ENCODE results near the gene ATRAID. TPM values are rescaled to one million over a fixed set of nuclear protein-coding genes. Genes with fewer than 3 reads are reported as not detected.

Gene ATRAID
- total RNA-seq, 4 donors from 2014 or later: 88.3 to 121 (median 101) TPM

DNA sequence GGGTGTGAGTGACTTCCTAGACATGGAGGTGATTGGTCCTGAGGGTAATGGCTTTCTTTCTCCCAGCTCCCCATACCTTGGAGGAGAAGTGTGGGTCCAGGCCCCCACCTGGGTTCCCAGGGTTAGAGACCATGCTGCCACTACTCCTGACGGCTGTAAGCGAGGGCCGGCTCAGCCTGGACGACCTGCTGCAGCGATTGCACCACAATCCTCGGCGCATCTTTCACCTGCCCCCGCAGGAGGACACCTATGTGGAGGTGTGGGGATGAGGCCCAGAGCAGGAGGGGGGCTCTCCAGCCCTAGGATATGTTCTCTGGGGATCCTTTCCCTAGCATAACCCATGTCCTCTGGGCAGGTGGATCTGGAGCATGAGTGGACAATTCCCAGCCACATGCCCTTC lies 27.1 kb downstream of the ATRAID start:
- Histone ChIP-seq H3K27ac (no peak overlapping the region), H3K27me3 (no peaks in the 10 kb centered on the region), H3K4me1 (no peaks in the 10 kb centered on the region), H3K4me3 (no peak overlapping the region), H3K9me3 (no peaks in the 10 kb centered on the region), H3K36me3 (peaks cover 0 to 98% (median 0%) of the 10 kb centered on the region in 3 donors)
- no peak for TF ChIP-seq POLR2A (IDR thresholded peaks at IDR 0.05)
- TF ChIP-seq, protein P1, sequence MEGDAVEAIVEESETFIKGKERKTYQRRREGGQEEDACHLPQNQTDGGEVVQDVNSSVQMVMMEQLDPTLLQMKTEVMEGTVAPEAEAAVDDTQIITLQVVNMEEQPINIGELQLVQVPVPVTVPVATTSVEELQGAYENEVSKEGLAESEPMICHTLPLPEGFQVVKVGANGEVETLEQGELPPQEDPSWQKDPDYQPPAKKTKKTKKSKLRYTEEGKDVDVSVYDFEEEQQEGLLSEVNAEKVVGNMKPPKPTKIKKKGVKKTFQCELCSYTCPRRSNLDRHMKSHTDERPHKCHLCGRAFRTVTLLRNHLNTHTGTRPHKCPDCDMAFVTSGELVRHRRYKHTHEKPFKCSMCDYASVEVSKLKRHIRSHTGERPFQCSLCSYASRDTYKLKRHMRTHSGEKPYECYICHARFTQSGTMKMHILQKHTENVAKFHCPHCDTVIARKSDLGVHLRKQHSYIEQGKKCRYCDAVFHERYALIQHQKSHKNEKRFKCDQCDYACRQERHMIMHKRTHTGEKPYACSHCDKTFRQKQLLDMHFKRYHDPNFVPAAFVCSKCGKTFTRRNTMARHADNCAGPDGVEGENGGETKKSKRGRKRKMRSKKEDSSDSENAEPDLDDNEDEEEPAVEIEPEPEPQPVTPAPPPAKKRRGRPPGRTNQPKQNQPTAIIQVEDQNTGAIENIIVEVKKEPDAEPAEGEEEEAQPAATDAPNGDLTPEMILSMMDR (IDR thresholded peaks at IDR 0.05): no peak
- DNase-seq: no peak

DNA sequence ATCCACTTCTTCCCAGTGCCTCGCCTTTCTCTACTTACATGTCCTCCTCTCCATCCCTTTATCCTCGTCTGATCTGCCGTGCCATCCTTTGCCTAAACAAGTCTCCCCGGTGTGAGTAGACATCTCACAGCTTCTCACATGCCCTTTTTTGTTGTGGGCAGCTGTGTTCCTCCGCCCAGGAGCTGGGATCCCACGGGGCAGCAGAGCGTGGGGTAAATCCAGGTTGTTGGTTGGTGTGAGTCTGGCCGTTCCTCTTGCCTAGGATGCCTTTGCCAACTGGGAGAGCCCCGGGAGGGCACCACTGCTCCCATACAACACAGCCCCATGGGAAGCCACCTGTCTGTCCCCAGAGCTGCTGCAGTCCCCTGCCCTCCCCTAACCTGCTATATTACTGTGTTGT lies 28.6 kb downstream of the ATRAID start:
- no peak overlapping the region for H3K4me3 ChIP-seq
- no peak for TF ChIP-seq POLR2A (IDR thresholded peaks at IDR 0.05)
- TF ChIP-seq, protein P1 (IDR thresholded peaks at IDR 0.05): no peak
- no peak overlapping the region for H3K27ac ChIP-seq
- H3K27me3 ChIP-seq: no peaks in the 10 kb centered on the region
- H3K4me1 ChIP-seq: no peaks in the 10 kb centered on the region
- H3K36me3 ChIP-seq: peaks cover 0 to 88% (median 0%) of the 10 kb centered on the region in 3 donors
- no peaks in the 10 kb centered on the region for H3K9me3 ChIP-seq
- DNase-seq: no peak

DNA sequence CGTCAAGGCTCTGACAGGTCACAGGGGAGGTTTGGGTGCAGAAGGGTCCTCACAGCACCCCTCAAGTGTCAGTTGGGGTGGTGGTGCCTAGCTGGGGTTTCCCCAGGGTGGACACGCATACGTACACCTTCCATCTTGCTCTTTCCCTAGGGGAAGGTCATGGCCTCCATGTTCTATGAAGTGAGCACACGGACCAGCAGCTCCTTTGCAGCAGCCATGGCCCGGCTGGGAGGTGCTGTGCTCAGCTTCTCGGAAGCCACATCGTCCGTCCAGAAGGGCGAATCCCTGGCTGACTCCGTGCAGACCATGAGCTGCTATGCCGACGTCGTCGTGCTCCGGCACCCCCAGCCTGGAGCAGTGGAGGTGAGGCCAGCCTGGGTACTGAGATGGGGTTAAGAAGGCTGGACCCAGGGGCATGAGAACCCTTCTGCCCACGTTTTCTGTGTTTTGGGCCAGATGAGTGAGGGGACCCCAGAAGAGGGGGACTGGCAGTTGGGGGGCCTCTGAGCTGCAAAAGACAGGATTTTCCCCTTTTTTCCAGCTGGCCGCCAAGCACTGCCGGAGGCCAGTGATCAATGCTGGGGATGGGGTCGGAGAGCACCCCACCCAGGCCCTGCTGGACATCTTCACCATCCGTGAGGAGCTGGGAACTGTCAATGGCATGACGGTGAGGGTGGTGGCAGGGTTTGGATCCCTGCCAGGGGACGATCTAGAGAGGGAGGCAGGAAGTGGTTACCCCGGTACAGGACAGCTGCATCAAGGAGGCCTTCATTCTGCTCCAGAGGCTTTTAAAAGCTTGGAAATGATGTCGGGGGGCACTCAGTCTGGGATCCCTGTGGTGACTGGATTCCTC lies 30.1 kb downstream of the ATRAID start:
- Histone ChIP-seq H3K4me1 (no peaks in the 10 kb centered on the region), H3K27me3 (no peaks in the 10 kb centered on the region), H3K27ac (no peak overlapping the region), H3K9me3 (no peaks in the 10 kb centered on the region), H3K36me3 (peaks cover 0 to 73% (median 0%) of the 10 kb centered on the region in 3 donors), H3K4me3 (no peak overlapping the region)
- DNase-seq: no peak
- TF ChIP-seq, protein P1 (IDR thresholded peaks at IDR 0.05): no peak
- no peak for TF ChIP-seq POLR2A (IDR thresholded peaks at IDR 0.05)

DNA sequence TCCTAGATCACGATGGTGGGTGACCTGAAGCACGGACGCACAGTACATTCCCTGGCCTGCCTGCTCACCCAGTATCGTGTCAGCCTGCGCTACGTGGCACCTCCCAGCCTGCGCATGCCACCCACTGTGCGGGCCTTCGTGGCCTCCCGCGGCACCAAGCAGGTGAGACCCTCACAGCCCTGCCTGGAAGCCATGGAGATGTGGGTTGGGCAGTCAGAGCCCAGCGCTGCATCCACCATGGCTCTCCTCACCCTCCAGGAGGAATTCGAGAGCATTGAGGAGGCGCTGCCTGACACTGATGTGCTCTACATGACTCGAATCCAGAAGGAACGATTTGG lies 30.7 kb downstream of the ATRAID start:
- H3K27ac ChIP-seq: no peak overlapping the region
- no peak for TF ChIP-seq POLR2A (IDR thresholded peaks at IDR 0.05)
- TF ChIP-seq, protein P1 (IDR thresholded peaks at IDR 0.05): no peak
- H3K4me3 ChIP-seq: no peak overlapping the region
- no peaks in the 10 kb centered on the region for H3K4me1 ChIP-seq
- peaks cover 0 to 67% (median 0%) of the 10 kb centered on the region in 3 donors for H3K36me3 ChIP-seq
- DNase-seq: no peak
- no peaks in the 10 kb centered on the region for H3K9me3 ChIP-seq
- H3K27me3 ChIP-seq: no peaks in the 10 kb centered on the region

DNA sequence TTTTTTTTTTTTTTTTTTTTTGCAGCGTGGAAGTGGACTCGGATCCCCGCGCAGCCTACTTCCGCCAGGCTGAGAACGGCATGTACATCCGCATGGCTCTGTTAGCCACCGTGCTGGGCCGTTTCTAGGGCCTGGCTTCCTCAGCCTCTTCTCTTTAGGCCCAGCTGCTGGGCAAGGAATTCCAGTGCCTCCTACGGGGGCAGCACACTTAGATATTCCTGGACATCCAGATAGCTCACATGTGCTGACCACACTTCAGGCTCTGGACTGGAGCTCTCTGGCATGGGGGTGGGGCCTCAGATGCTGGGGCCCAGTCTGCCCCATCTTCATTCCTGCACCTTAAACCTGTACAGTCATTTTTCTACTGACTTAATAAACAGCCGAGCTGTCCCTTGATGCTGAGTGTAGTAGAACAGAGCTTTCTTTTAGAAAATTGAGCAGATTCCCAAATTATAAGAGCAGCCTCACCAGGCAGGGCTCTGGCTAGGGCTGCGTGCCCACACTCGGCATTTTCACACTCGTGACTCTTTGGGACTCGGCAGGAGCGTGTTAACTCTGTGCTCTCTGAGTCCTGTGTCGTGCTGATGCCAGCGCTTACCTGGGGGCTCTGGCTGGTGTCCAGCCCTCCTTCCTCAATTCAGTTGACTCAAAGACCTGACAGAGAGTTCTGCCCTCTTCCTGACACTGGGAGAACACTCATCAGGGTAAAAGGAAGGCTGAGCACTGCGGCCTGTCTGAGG lies 31.7 kb downstream of the ATRAID start:
- no peak overlapping the region for H3K4me3 ChIP-seq
- no peak overlapping the region for H3K27ac ChIP-seq
- no peaks in the 10 kb centered on the region for H3K4me1 ChIP-seq
- peaks cover 0 to 57% (median 0%) of the 10 kb centered on the region in 3 donors for H3K36me3 ChIP-seq
- TF ChIP-seq POLR2A (IDR thresholded peaks at IDR 0.05): no peak
- TF ChIP-seq, protein P1 (IDR thresholded peaks at IDR 0.05): no peak
- no peaks in the 10 kb centered on the region for H3K27me3 ChIP-seq
- H3K9me3 ChIP-seq: no peaks in the 10 kb centered on the region
- no peak for DNase-seq
